ENCODE measurements around the gene ANAPC15. TPM values are rescaled to one million over a fixed set of nuclear protein-coding genes. Genes with fewer than 3 reads are reported as not detected.
A peak's percentile ranks its signal among the peaks of the same experiment; 100 is the strongest.

Gene ANAPC15
- total and polyA plus RNA-seq, 9 of the 15 experiments (the other 6 are each of a cell fraction or from before 2014, with no cell fraction given): 53.0 to 254 (median 75.7) TPM

GRCh38 chr11:72112143-72112977, at the start of gene ANAPC15 (continued):
- TF ChIP-seq, protein P1, sequence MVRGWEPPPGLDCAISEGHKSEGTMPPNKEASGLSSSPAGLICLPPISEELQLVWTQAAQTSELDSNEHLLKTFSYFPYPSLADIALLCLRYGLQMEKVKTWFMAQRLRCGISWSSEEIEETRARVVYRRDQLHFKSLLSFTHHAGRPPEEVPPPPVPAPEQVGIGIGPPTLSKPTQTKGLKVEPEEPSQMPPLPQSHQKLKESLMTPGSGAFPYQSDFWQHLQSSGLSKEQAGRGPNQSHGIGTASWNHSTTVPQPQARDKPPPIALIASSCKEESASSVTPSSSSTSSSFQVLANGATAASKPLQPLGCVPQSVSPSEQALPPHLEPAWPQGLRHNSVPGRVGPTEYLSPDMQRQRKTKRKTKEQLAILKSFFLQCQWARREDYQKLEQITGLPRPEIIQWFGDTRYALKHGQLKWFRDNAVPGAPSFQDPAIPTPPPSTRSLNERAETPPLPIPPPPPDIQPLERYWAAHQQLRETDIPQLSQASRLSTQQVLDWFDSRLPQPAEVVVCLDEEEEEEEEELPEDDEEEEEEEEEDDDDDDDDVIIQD (CRISPR knock-in tag; IDR thresholded peaks at IDR 0.05): no peak
- TF ChIP-seq BCL6 (CRISPR knock-in tag; IDR thresholded peaks at IDR 0.05): no peak
- TF ChIP-seq ZNF444 (CRISPR knock-in tag; IDR thresholded peaks at IDR 0.05): no peak
- no peak for TF ChIP-seq CSDE1 (IDR thresholded peaks at IDR 0.05)
- no peak for TF ChIP-seq PHF21A (IDR thresholded peaks at IDR 0.05; ENCODE audit: borderline replicate concordance, low read depth)
- TF ChIP-seq MECOM (CRISPR knock-in tag; IDR thresholded peaks at IDR 0.05): no peak
- TF ChIP-seq, protein P2, sequence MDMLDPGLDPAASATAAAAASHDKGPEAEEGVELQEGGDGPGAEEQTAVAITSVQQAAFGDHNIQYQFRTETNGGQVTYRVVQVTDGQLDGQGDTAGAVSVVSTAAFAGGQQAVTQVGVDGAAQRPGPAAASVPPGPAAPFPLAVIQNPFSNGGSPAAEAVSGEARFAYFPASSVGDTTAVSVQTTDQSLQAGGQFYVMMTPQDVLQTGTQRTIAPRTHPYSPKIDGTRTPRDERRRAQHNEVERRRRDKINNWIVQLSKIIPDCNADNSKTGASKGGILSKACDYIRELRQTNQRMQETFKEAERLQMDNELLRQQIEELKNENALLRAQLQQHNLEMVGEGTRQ (CRISPR knock-in tag; IDR thresholded peaks at IDR 0.05): no peak
- TF ChIP-seq BRCA1 (IDR thresholded peaks at IDR 0.05): no peak
- TF ChIP-seq BRCA1 (CRISPR knock-in tag; IDR thresholded peaks at IDR 0.05): no peak
- TF ChIP-seq PTRF (tag; IDR thresholded peaks at IDR 0.05): no peak
- TF ChIP-seq POLR3A (IDR thresholded peaks at IDR 0.05; ENCODE audit: borderline replicate concordance, extremely low read depth, insufficient read depth, insufficient read length): no peak
- no peak for TF ChIP-seq THRAP3 (IDR thresholded peaks at IDR 0.05; ENCODE audit: borderline replicate concordance)
- TF ChIP-seq, protein P3, sequence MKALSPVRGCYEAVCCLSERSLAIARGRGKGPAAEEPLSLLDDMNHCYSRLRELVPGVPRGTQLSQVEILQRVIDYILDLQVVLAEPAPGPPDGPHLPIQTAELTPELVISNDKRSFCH (CRISPR knock-in tag; IDR thresholded peaks at IDR 0.05): no peak
- TF ChIP-seq, protein P3 (tag; IDR thresholded peaks at IDR 0.05): peak; percentile 60
- no peak for TF ChIP-seq ZNF253 (CRISPR knock-in tag; conservative IDR thresholded peaks at IDR 0.05)
- TF ChIP-seq ELF1 (tag; IDR thresholded peaks at IDR 0.05): peak; percentile 88
- TF ChIP-seq RFX5 (IDR thresholded peaks at IDR 0.05; ENCODE audit: low read depth, low read length): no peak
- no peak; the same call in 1 of the 2 replicates for TF ChIP-seq ARID4B (CRISPR knock-in tag; IDR thresholded peaks at IDR 0.05)
- no peak; the same call in 1 of the 2 replicates for TF ChIP-seq TARDBP (IDR thresholded peaks at IDR 0.05)
- no peak for TF ChIP-seq GTF2B (IDR thresholded peaks at IDR 0.05; ENCODE audit: extremely low read depth, insufficient read length)
- no peak for TF ChIP-seq MIER1 (IDR thresholded peaks at IDR 0.05; ENCODE audit: low read depth)
- no peak for TF ChIP-seq BRD9 (IDR thresholded peaks at IDR 0.05; ENCODE audit: low read depth, partially characterized antibody)
